OCI-LY1 (cell line): ENCODE measurements around the gene HOXA9.

Source experiments
- EZH2 ChIP-seq: fragments of 200-600 bp; sonication (generic), shearing (Covaris generic); IDR thresholded peaks from 2 replicates; pipeline ENCODE4 v1.8.0; 2017; ENCODE audit warnings: borderline replicate concordance, mixed run types, mild to moderate bottlenecking, antibody characterized with exemption, low read length, moderate library complexity, mixed read lengths
- TF ChIP-seq, protein P1 (sequence below): fragments of 200-600 bp; sonication (generic), shearing (Covaris generic); IDR thresholded peaks from 2 replicates; pipeline ENCODE4 v1.5.1; 2017; ENCODE audit warnings: mild to moderate bottlenecking, antibody characterized with exemption, low read length, moderate library complexity, mixed read lengths

DNA sequence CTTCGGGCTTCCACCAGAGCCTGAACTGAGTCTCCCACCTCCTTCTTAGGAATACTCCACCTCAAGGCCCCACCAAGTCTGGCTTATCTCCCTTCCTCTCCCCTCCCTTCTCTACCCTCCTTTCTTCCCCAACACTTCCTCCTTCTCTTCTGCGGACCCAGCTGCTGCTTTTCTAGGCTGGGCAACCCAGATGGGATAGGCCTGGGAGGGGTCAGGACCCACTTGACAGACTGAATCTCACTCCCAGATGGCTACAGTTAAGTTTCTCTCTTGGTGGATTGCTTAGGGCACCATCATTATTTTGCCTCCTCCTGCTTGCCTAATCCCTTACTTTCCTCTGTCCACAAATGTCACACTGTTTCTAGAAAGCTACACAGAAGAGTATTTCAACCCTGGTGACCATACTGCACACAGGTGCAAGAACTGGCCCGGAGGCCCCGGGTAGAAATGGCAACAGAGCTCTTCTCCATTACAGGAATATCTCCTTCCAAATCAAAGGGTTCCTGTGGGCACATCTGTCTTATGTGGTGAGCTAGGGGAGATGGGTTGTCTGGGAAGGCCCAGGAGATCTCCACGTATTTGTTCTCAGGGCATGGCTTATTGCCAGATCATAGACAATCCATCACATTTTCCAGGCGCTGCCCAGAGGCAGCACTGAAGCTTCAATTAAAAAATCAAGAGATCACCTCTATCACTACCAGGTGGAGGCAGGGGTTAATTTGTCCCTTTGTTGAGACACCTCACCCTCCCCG, 24.8 kb upstream of the HOXA9 start:
- TF ChIP-seq, protein P1, sequence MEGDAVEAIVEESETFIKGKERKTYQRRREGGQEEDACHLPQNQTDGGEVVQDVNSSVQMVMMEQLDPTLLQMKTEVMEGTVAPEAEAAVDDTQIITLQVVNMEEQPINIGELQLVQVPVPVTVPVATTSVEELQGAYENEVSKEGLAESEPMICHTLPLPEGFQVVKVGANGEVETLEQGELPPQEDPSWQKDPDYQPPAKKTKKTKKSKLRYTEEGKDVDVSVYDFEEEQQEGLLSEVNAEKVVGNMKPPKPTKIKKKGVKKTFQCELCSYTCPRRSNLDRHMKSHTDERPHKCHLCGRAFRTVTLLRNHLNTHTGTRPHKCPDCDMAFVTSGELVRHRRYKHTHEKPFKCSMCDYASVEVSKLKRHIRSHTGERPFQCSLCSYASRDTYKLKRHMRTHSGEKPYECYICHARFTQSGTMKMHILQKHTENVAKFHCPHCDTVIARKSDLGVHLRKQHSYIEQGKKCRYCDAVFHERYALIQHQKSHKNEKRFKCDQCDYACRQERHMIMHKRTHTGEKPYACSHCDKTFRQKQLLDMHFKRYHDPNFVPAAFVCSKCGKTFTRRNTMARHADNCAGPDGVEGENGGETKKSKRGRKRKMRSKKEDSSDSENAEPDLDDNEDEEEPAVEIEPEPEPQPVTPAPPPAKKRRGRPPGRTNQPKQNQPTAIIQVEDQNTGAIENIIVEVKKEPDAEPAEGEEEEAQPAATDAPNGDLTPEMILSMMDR: no peak
- no peak for TF ChIP-seq EZH2
